MM.1S (cell line): ENCODE measurements around the gene ARHGEF25.

Experiments used
- EZH2 ChIP-seq: fragments of 300-600 bp; sonication (generic); optimal IDR thresholded peaks from 2 replicates; pipeline ENCODE3; 2017; ENCODE audit warnings: low read depth, mild to moderate bottlenecking, antibody characterized with exemption, low read length, mixed read lengths
- TF ChIP-seq, protein P1 (sequence below): fragments of 300-600 bp; sonication (generic); IDR thresholded peaks from 2 replicates; pipeline ENCODE4 v1.5.1; 2016; ENCODE audit warnings: antibody characterized with exemption, low read length, mixed read lengths

DNA sequence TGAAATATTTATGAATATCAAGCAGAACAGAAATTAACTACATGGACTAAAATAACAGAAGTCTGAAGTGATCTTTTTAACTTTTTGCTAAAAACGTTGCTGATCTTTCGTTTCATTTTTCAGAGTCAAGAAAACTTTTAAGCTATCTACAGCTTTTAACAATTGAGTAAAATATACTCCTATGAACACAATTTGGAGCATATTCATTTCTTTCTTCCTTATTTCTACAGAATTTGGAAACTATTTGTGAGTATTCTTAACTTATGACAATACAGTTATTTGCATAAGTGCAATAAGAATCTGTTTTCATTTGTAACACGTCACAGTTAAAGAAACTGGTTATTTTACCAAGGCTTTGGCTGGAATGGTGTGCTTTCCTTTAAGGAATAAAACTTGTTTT, 42.8 kb downstream of the ARHGEF25 start:
- no peak for TF ChIP-seq EZH2
- TF ChIP-seq, protein P1, sequence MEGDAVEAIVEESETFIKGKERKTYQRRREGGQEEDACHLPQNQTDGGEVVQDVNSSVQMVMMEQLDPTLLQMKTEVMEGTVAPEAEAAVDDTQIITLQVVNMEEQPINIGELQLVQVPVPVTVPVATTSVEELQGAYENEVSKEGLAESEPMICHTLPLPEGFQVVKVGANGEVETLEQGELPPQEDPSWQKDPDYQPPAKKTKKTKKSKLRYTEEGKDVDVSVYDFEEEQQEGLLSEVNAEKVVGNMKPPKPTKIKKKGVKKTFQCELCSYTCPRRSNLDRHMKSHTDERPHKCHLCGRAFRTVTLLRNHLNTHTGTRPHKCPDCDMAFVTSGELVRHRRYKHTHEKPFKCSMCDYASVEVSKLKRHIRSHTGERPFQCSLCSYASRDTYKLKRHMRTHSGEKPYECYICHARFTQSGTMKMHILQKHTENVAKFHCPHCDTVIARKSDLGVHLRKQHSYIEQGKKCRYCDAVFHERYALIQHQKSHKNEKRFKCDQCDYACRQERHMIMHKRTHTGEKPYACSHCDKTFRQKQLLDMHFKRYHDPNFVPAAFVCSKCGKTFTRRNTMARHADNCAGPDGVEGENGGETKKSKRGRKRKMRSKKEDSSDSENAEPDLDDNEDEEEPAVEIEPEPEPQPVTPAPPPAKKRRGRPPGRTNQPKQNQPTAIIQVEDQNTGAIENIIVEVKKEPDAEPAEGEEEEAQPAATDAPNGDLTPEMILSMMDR: no peak
